Loucy (cell line): ENCODE data around the gene MRPL24.

Experiments
- CTCF ChIP-seq: fragments of 200-600 bp; sonication (generic); conservative IDR thresholded peaks from 2 replicates; pipeline ENCODE4 v1.5.1; 2014; ENCODE audit warnings: mild to moderate bottlenecking, antibody characterized with exemption, low read length
- EZH2phosphoT487 ChIP-seq: fragments of 200-600 bp; IDR thresholded peaks from 2 replicates; pipeline ENCODE4 v1.6.1; 2018; ENCODE audit warnings: antibody characterized with exemption, mild to moderate bottlenecking, moderate library complexity, borderline replicate concordance

- TF ChIP-seq CTCF = no peak
- no peak for TF ChIP-seq EZH2phosphoT487
Measured at GRCh38 chr1:156751757-156752481, 11.0 kb upstream of the MRPL24 start.
